ENCODE data around the gene FXYD5. TPM values are rescaled to one million over a fixed set of nuclear protein-coding genes. Genes with fewer than 3 reads are reported as not detected.

Gene FXYD5
- total and polyA plus RNA-seq, 4 donors = 2.2 to 22.0 (median 7.3) TPM

DNA sequence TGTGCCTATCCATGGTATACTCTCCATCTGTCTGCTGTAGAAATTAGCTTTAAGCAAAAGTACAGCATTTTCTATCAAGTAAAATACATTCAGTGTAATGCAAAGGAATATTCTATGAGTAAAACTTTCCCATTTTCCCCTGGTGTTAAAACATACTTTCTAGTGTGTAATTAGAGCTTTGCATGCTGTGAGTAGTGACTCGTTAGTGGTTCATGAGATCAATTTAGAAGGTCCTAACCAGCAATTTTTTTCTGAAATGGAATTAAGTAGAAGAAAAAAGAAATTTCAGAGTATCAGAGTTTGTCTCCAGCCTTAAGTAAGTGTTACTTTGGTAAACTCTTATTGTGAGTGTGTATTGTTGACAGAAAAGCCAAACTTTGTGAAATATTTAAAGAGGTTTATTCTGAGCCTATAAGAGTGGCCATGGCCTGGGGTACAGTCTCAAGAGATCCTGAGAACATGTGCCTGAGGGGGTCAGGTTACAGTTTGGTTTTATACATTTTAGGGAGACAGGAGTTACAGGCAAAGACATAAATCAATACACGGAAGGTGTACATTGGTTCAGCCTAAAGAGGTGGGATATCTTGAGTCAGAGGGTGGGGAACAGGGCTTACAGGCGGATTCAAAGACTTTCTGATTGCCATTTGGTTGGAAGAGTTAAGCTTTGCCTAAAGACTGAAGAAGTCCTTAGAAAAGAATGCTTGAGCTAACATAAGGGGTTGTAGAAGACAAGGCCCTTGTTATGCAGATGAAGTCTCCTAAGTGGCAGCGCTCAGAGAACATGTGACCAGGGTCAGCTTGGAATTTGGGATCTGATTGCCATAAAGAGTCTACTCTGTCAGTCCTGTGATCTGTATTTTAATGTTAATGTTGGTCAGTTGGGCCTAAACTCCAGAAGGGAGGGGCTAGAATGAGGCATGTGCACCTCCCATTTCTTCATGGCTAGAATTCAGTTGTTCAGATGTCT is 48.5 kb downstream of the FXYD5 start:
- H3K9ac ChIP-seq (ENCODE audit: low read depth in 1 of 2, low read length in 2 of 2) = no peak overlapping the region
- H3K27me3 ChIP-seq (ENCODE audit: control insufficient read depth in 4 of 4, insufficient read depth in 4 of 4, low read length in 3 of 4) = no peaks in the 10 kb centered on the region
- no peaks in the 10 kb centered on the region for H3K4me1 ChIP-seq (ENCODE audit: control insufficient read depth in 4 of 4, insufficient read depth in 4 of 4, low read length in 3 of 4)
- no peak overlapping the region for H3K4me3 ChIP-seq (ENCODE audit: low read depth in 1 of 3, low read length in 3 of 3)
- no peak for DNase-seq (ENCODE audit: low spot score)
- H3K36me3 ChIP-seq (ENCODE audit: control insufficient read depth in 4 of 4, insufficient read depth in 3 of 4, low read depth in 1 of 4, low read length in 3 of 4) = no peaks in the 10 kb centered on the region
- 93% methylated on average over 4 of the region's 4 CpGs for WGBS
- TF ChIP-seq, protein P1, sequence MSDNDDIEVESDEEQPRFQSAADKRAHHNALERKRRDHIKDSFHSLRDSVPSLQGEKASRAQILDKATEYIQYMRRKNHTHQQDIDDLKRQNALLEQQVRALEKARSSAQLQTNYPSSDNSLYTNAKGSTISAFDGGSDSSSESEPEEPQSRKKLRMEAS (IDR thresholded peaks at IDR 0.05) = no peak
- no peak for TF ChIP-seq JUND (IDR thresholded peaks at IDR 0.05)
- TF ChIP-seq HNF4A (conservative IDR thresholded peaks at IDR 0.05) = no peak
- no peak for TF ChIP-seq HNF4G (IDR thresholded peaks at IDR 0.05)
- TF ChIP-seq EGR1 (IDR thresholded peaks at IDR 0.05; ENCODE audit: low read depth in 2 of 2) = no peak
- no peak for TF ChIP-seq SP1 (IDR thresholded peaks at IDR 0.05)
- no peak for TF ChIP-seq GABPA (IDR thresholded peaks at IDR 0.05 in 1 of 2, conservative IDR thresholded peaks at IDR 0.05 in 1 of 2)
- TF ChIP-seq RXRA (IDR thresholded peaks at IDR 0.05) = no peak
- no peak for TF ChIP-seq YY1 (IDR thresholded peaks at IDR 0.05)
- TF ChIP-seq, protein P2, sequence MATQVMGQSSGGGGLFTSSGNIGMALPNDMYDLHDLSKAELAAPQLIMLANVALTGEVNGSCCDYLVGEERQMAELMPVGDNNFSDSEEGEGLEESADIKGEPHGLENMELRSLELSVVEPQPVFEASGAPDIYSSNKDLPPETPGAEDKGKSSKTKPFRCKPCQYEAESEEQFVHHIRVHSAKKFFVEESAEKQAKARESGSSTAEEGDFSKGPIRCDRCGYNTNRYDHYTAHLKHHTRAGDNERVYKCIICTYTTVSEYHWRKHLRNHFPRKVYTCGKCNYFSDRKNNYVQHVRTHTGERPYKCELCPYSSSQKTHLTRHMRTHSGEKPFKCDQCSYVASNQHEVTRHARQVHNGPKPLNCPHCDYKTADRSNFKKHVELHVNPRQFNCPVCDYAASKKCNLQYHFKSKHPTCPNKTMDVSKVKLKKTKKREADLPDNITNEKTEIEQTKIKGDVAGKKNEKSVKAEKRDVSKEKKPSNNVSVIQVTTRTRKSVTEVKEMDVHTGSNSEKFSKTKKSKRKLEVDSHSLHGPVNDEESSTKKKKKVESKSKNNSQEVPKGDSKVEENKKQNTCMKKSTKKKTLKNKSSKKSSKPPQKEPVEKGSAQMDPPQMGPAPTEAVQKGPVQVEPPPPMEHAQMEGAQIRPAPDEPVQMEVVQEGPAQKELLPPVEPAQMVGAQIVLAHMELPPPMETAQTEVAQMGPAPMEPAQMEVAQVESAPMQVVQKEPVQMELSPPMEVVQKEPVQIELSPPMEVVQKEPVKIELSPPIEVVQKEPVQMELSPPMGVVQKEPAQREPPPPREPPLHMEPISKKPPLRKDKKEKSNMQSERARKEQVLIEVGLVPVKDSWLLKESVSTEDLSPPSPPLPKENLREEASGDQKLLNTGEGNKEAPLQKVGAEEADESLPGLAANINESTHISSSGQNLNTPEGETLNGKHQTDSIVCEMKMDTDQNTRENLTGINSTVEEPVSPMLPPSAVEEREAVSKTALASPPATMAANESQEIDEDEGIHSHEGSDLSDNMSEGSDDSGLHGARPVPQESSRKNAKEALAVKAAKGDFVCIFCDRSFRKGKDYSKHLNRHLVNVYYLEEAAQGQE (IDR thresholded peaks at IDR 0.05) = no peak
- TF ChIP-seq FOXA1 (IDR thresholded peaks at IDR 0.05) = no peak
- TF ChIP-seq, protein P3, sequence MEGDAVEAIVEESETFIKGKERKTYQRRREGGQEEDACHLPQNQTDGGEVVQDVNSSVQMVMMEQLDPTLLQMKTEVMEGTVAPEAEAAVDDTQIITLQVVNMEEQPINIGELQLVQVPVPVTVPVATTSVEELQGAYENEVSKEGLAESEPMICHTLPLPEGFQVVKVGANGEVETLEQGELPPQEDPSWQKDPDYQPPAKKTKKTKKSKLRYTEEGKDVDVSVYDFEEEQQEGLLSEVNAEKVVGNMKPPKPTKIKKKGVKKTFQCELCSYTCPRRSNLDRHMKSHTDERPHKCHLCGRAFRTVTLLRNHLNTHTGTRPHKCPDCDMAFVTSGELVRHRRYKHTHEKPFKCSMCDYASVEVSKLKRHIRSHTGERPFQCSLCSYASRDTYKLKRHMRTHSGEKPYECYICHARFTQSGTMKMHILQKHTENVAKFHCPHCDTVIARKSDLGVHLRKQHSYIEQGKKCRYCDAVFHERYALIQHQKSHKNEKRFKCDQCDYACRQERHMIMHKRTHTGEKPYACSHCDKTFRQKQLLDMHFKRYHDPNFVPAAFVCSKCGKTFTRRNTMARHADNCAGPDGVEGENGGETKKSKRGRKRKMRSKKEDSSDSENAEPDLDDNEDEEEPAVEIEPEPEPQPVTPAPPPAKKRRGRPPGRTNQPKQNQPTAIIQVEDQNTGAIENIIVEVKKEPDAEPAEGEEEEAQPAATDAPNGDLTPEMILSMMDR (IDR thresholded peaks at IDR 0.05; ENCODE audit: low read depth, low read length, missing input control) = no peak
- TF ChIP-seq NR2F2 (IDR thresholded peaks at IDR 0.05) = no peak
- TF ChIP-seq RAD21 (IDR thresholded peaks at IDR 0.05) = no peak
- TF ChIP-seq FOXA2 (IDR thresholded peaks at IDR 0.05) = no peak
- TF ChIP-seq, protein P4, sequence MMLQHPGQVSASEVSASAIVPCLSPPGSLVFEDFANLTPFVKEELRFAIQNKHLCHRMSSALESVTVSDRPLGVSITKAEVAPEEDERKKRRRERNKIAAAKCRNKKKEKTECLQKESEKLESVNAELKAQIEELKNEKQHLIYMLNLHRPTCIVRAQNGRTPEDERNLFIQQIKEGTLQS (IDR thresholded peaks at IDR 0.05) = no peak
- TF ChIP-seq TAF1 (conservative IDR thresholded peaks at IDR 0.05) = no peak
- TF ChIP-seq, protein P5, sequence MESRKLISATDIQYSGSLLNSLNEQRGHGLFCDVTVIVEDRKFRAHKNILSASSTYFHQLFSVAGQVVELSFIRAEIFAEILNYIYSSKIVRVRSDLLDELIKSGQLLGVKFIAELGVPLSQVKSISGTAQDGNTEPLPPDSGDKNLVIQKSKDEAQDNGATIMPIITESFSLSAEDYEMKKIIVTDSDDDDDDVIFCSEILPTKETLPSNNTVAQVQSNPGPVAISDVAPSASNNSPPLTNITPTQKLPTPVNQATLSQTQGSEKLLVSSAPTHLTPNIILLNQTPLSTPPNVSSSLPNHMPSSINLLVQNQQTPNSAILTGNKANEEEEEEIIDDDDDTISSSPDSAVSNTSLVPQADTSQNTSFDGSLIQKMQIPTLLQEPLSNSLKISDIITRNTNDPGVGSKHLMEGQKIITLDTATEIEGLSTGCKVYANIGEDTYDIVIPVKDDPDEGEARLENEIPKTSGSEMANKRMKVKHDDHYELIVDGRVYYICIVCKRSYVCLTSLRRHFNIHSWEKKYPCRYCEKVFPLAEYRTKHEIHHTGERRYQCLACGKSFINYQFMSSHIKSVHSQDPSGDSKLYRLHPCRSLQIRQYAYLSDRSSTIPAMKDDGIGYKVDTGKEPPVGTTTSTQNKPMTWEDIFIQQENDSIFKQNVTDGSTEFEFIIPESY (IDR thresholded peaks at IDR 0.05) = no peak
- no peaks in the 10 kb centered on the region for H3K9me3 ChIP-seq (ENCODE audit: control insufficient read depth in 4 of 4, low read length in 3 of 4)
- no peak overlapping the region for H3K27ac ChIP-seq (ENCODE audit: low read depth in 1 of 2, low read length in 2 of 2)

Data from liver (tissue), 9 donors.